GM12878 (cell line): Measurements from ENCODE around the gene FAM193A. TPM values are rescaled to one million over a fixed set of nuclear protein-coding genes. Genes with fewer than 3 reads are reported as not detected.

Experiments
- ATAC-seq: fragments of 200-7000 bp; cut with Tn5 transposase; 3 replicates; pipeline ENCODE4 v1.9.1; 2020; ENCODE audit warnings: mild to moderate bottlenecking, moderate library complexity
- BruUV-seq: library from RNA; stranded (reverse); fragments of 400-500 nt; replicated peaks from 2 replicates; lab custom pipeline; 2021; lab: Mats Ljungman, UMichigan
- CTCF ChIA-PET: fragments of 300-600 bp; sonication (Branson Sonifier 250); formaldehyde crosslinking; extraction: SDS; loops from one replicate; lab custom pipeline; 2021; ENCODE audit warnings: inconsistent platforms; lab: Yijun Ruan, JAX
- POLR2A ChIA-PET: fragments of 350-600 bp; formaldehyde crosslinking; extraction: SDS; loops from one replicate; lab custom pipeline; 2021; ENCODE audit warnings: inconsistent platforms; lab: Charles Lee
- RAD21 ChIA-PET: fragments of 300-600 bp; sonication (Branson Sonifier 250); formaldehyde crosslinking; loops from one replicate; lab custom pipeline; 2023; ENCODE audit warnings: antibody characterized with exemption; ENCODE audit not compliant: unreplicated experiment; lab: Charles Lee
- SMC1A ChIA-PET: fragments of 300-600 bp; sonication (Branson Sonifier 250); formaldehyde crosslinking; loops from one replicate; lab custom pipeline; 2023; ENCODE audit not compliant: unreplicated experiment, uncharacterized antibody; lab: Charles Lee
- DNase-seq: peaks from one replicate; pipeline ENCODE4 v3.0.0-alpha.2; 2011; ENCODE audit warnings: low read depth, low spot score
- FAIRE-seq: peaks from 3 replicates; lab custom pipeline; 2011; peaks lifted over from hg19 to GRCh38; lab: Jason Lieb, UNC
- H2AFZ ChIP-seq: 2 replicates; pipeline ENCODE4 v1.6.0; 2011; ENCODE audit warnings: low read depth, low read length, control low read depth; ENCODE audit not compliant: control insufficient read depth
- H3K27ac ChIP-seq: 2 replicates; pipeline ENCODE4 v1.5.1; 2011; ENCODE audit warnings: control low read depth; ENCODE audit not compliant: control insufficient read depth, insufficient read depth
- H3K27me3 ChIP-seq, 2 experiments: replicated peaks in 1 of 2; 2 replicates each; pipeline versions ENCODE4 v1.6.0 to v1.6.1; 2011; ENCODE audit warnings: low read length in 1 of 2; ENCODE audit not compliant: control insufficient read depth in 2 of 2, insufficient read depth in 2 of 2
- H3K36me3 ChIP-seq, 2 experiments: 2 replicates each; pipeline ENCODE4 v1.5.1; 2011; ENCODE audit warnings: low read length in 1 of 2; ENCODE audit not compliant: control insufficient read depth in 2 of 2, insufficient read depth in 2 of 2
- H3K4me1 ChIP-seq: 2 replicates; pipeline ENCODE4 v1.6.1; 2011; ENCODE audit warnings: mild to moderate bottlenecking, low read length, moderate library complexity, mixed read lengths; ENCODE audit not compliant: control insufficient read depth, insufficient read depth
- H3K4me2 ChIP-seq: 2 replicates; pipeline ENCODE4 v1.6.0; 2011; ENCODE audit warnings: control low read depth; ENCODE audit not compliant: control insufficient read depth, insufficient read depth
- H3K4me3 ChIP-seq: fragments of 200-600 bp; sonication (generic); 2 replicates; pipeline ENCODE4 v1.5.1; 2016
- H3K79me2 ChIP-seq: 2 replicates; pipeline ENCODE4 v1.6.0; 2011; ENCODE audit warnings: low read length; ENCODE audit not compliant: control insufficient read depth, insufficient read depth
- H3K9ac ChIP-seq: 2 replicates; pipeline ENCODE4 v1.8.0; 2011; ENCODE audit warnings: low read length, control low read depth, mixed read lengths; ENCODE audit not compliant: control insufficient read depth, insufficient read depth
- H3K9me3 ChIP-seq: replicated peaks from 3 replicates; pipeline ENCODE4 v1.5.1; 2011; ENCODE audit warnings: mild to moderate bottlenecking, low read length; ENCODE audit not compliant: control insufficient read depth, insufficient read depth
- H4K20me1 ChIP-seq: 2 replicates; pipeline ENCODE4 v1.6.0; 2011; ENCODE audit not compliant: control insufficient read depth, insufficient read depth
- BMI1 ChIP-seq: fragments of 450-650 bp; IDR thresholded peaks from 2 replicates; pipeline ENCODE4 v1.6.1; 2016; ENCODE audit warnings: mild to moderate bottlenecking, moderate library complexity, borderline replicate concordance
- CBX3 ChIP-seq: fragments of 200-600 bp; sonication (generic); IDR thresholded peaks from 2 replicates; pipeline ENCODE4 v1.6.1; 2016; ENCODE audit warnings: low read depth, borderline replicate concordance
- CREM ChIP-seq: IDR thresholded peaks from 2 replicates; pipeline ENCODE4 v1.6.1; 2014; ENCODE audit warnings: antibody characterized with exemption, low read depth
- ESRRA ChIP-seq: IDR thresholded peaks from 2 replicates; pipeline ENCODE4 v1.6.1; 2012; ENCODE audit warnings: mild to moderate bottlenecking, low read length, improper control_type of control experiment
- KAT2A ChIP-seq: conservative IDR thresholded peaks from 2 replicates; pipeline ENCODE4 v1.6.1; 2011; ENCODE audit warnings: low read depth, low read length; ENCODE audit not compliant: control insufficient read depth
- MAX ChIP-seq: IDR thresholded peaks from 2 replicates; pipeline ENCODE4 v1.6.1; 2012; ENCODE audit warnings: low read depth, low read length, improper control_type of control experiment
- MYB ChIP-seq: fragments of 150-350 bp; IDR thresholded peaks from 2 replicates; pipeline ENCODE4 v1.6.1; 2014; ENCODE audit warnings: mild to moderate bottlenecking, low read depth, low read length, borderline replicate concordance
- SMARCA5 ChIP-seq: fragments of 450-650 bp; IDR thresholded peaks from 2 replicates; pipeline ENCODE4 v1.6.1; 2017; ENCODE audit warnings: mild to moderate bottlenecking
- SP1 ChIP-seq: IDR thresholded peaks from one replicate; pipeline ENCODE4 v1.6.1; 2011; ENCODE audit warnings: low read depth, low read length
- SREBF1 ChIP-seq: IDR thresholded peaks from 2 replicates; pipeline ENCODE4 v1.6.1; 2012; ENCODE audit warnings: mild to moderate bottlenecking, low read length
- SUPT20H ChIP-seq: IDR thresholded peaks from 2 replicates; pipeline ENCODE4 v1.6.1; 2011; ENCODE audit warnings: low read depth, mild to moderate bottlenecking, low read length, moderate library complexity, borderline replicate concordance; ENCODE audit not compliant: control insufficient read depth
- ZNF592 ChIP-seq: fragments of 450-650 bp; IDR thresholded peaks from 2 replicates; pipeline ENCODE4 v1.6.1; 2017; ENCODE audit warnings: mild to moderate bottlenecking, moderate library complexity
- WGBS: methylation state at CpG from one replicate; pipeline ENCODE4 v1.1.6; 2016; ENCODE audit warnings: low lambda C conversion rate; ENCODE audit not compliant: insufficient replicate concordance, insufficient coverage; ENCODE audit errors: missing lambda C conversion rate; 5-methylcytosine and 5-hydroxymethylcytosine counted together
- in situ Hi-C: fragments of 300-500 bp; cut with MboI; formaldehyde crosslinking; loops from 9 replicates; pipeline ENCODE4 v1.14.3; 2018; ENCODE audit warnings: mixed read lengths
- intact Hi-C: fragments of 100-400 bp; cut with micrococcal nuclease; formaldehyde crosslinking; loops from one replicate; pipeline ENCODE4 v1.14.2; 2022; ENCODE audit not compliant: unreplicated experiment
- polyA plus RNA-seq, 11 experiments: library from polyadenylated mRNA; depleted of rRNA in 4 of 11; unstranded in 6 of 11; stranded (reverse) in 5 of 11; fragments of >200 nt; fragmentation: Nextera tagmentation in 4 of 11; fragmentation: Illumina TruSeq in 1 of 11; extraction: Ambion mirVana in 4 of 11; extraction: Trizol in 1 of 11; gene quantifications; 1 replicate in 1 of 11; 2 replicates in 10 of 11; pipeline versions ENCODE4 v1.2.1 to v1.2.3, GENCODE V29; 2011 to 2016; ENCODE audit warnings: inconsistent platforms in 2 of 11, missing spikeins in 2 of 11, low read depth in 1 of 11
- total RNA-seq, 4 experiments: library from RNA; depleted of rRNA in 3 of 4; stranded (reverse); fragments of >200 nt in 3 of 4; fragmentation: Illumina TruSeq in 1 of 4; extraction: Trizol in 1 of 4; gene quantifications; 2 replicates each; pipeline versions ENCODE4 v1.2.1 to v1.2.3, GENCODE V29; 2013 to 2021

Gene FAM193A
- total and polyA plus RNA-seq, 10 of the 15 experiments (the other 5 are each of a cell fraction or from before 2014, with no cell fraction given) = 0.52 to 23.3 (median 7.4) TPM

GRCh38 chr4:2650276-2650675 lies 113.8 kb downstream of the FAM193A start:
- Histone ChIP-seq H2AFZ (no peak overlapping the region), H3K4me1 (no peaks in the 10 kb centered on the region), H3K4me3 (no peak overlapping the region), H3K9ac (no peak overlapping the region), H3K9me3 (no peaks in the 10 kb centered on the region; the same call in 2 of the 3 replicates), H3K36me3 (peaks cover 23 to 27% of the 10 kb centered on the region in 2 experiments), H3K27me3 (no peaks in the 10 kb centered on the region), H3K27ac (no peak overlapping the region), H3K4me2 (no peak overlapping the region), H3K79me2 (no peaks in the 10 kb centered on the region)
- POLR2A ChIA-PET = no interaction called here
- intact Hi-C loops (no loop called here), in situ Hi-C loops (no loop called here)
- CTCF ChIA-PET = no interaction called here
- SMC1A ChIA-PET = interaction anchor here (1.1 kb wide), 1 partner anchor 170 kb away, joined by 3 read pairs; no protein-coding TSS in a partner anchor
- no peak for DNase-seq
- no peak for FAIRE-seq
- BruUV-seq = no TSS peak
- ATAC-seq = no peak
- TF ChIP-seq ZNF592 (no peak), SMARCA5 (no peak), BMI1 (no peak), MYB (no peak), SUPT20H (no peak), MAX (no peak), ESRRA (no peak), CREM (no peak), SP1 (no peak), KAT2A (no peak), SREBF1 (no peak), CBX3 (no peak)
- TF ChIP-seq, all 136 proteins: peak for 0
- H4K20me1 ChIP-seq = no peaks in the 10 kb centered on the region
- RAD21 ChIA-PET = no interaction called here
- WGBS = 94% methylated on average over 13 of the region's 13 CpGs
